Heart left ventricle (tissue), 13 donors: Measurements from ENCODE around the gene TGM1.
"Not testable (repeated sequence)": the region's sequence is repeated elsewhere in the genome, so short reads cannot be mapped to it uniquely, and the experiment has no call there.

Source experiments
- POLR2A ChIP-seq, 2 donors: fragments of 450-650 bp; IDR thresholded peaks; one replicate each; pipeline ENCODE4 v1.6.1; 2017; ENCODE audit warnings: antibody characterized with exemption in 2 of 2, mild to moderate bottlenecking in 2 of 2, moderate library complexity in 2 of 2
- TF ChIP-seq, protein P1 (sequence below), 12 donors: fragments of 200-600 bp; sonication (generic) in 4 of 12; IDR thresholded peaks; one replicate each; pipeline versions ENCODE4 v1.5.0 to v1.8.0; 2018 to 2022; ENCODE audit warnings: antibody characterized with exemption in 12 of 12, mild to moderate bottlenecking in 5 of 12
- donor health status: ischemic (EF 13 %, LVEDD 7.1; RV severe dilation, severe dysfunction).
- donor health status: DM: no; HTN: yes; CAD: no.
- donor health status: DM: no; HTN: no; CAD: no.
- donor health status: ischemic (EF 25% LVEDD 6.9; RV normal size, moderate dysfunction).
- donor health status: ischemic (EF 25% LVEDD 5.7; RV mildly dilated, moderate dysfunction).
- donor health status: ischemic (EF 35%, LVEDD 5.7; RV mildly dilated, moderate dysfunction).
- donor health status: nonischemic (EF 11% LVEDD 7.7; RV severe dilation, severe dysfunction).
- donor health status: DM: yes; HTN: yes; CAD: no.
- donor health status: PGD.
- donor health status: ischemic (EF 29% LVEDD 5.4; RV normal size, mild dysfunction).
- donor health status: nonischemic (EF 23%, LVEDD 6.1; RV moderate dilation, normal function).

GRCh38 chr14:24202538-24202937, 60.4 kb downstream of the TGM1 start:
- TF ChIP-seq, protein P1, sequence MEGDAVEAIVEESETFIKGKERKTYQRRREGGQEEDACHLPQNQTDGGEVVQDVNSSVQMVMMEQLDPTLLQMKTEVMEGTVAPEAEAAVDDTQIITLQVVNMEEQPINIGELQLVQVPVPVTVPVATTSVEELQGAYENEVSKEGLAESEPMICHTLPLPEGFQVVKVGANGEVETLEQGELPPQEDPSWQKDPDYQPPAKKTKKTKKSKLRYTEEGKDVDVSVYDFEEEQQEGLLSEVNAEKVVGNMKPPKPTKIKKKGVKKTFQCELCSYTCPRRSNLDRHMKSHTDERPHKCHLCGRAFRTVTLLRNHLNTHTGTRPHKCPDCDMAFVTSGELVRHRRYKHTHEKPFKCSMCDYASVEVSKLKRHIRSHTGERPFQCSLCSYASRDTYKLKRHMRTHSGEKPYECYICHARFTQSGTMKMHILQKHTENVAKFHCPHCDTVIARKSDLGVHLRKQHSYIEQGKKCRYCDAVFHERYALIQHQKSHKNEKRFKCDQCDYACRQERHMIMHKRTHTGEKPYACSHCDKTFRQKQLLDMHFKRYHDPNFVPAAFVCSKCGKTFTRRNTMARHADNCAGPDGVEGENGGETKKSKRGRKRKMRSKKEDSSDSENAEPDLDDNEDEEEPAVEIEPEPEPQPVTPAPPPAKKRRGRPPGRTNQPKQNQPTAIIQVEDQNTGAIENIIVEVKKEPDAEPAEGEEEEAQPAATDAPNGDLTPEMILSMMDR (IDR thresholded peaks at IDR 0.05): not testable (repeated sequence)
- not testable (repeated sequence) for TF ChIP-seq POLR2A (IDR thresholded peaks at IDR 0.05)
